Panc1 (cell line): ENCODE measurements around the gene FLOT2. TPM values are rescaled to one million over a fixed set of nuclear protein-coding genes. Genes with fewer than 3 reads are reported as not detected.
"Not testable (repeated sequence)": the region's sequence is repeated elsewhere in the genome, so short reads cannot be mapped to it uniquely, and the experiment has no call there.

Experiments
- ATAC-seq: fragments of 200-7000 bp; cut with Tn5 transposase; 2 replicates; pipeline ENCODE4 v1.9.1; 2020; ENCODE audit warnings: mild to moderate bottlenecking, moderate library complexity
- BruUV-seq: library from RNA; stranded (reverse); fragments of 400-500 nt; replicated peaks from 2 replicates; lab custom pipeline; 2021; lab: Mats Ljungman, UMichigan
- CTCF ChIA-PET: fragments of 300-600 bp; sonication (Branson Sonifier 250); formaldehyde crosslinking; loops from one replicate; lab custom pipeline; 2022; ENCODE audit warnings: antibody characterized with exemption; lab: Charles Lee
- POLR2A ChIA-PET: fragments of 300-600 bp; sonication (Branson Sonifier 250); formaldehyde crosslinking; loops from one replicate; lab custom pipeline; 2022; ENCODE audit warnings: antibody characterized with exemption; lab: Charles Lee
- DNase-seq: peaks from one replicate; pipeline ENCODE4 v3.0.0-alpha.2; 2010; ENCODE audit warnings: low read depth, low spot score
- H3K27ac ChIP-seq: 2 replicates; pipeline ENCODE4 v1.5.1; 2011; ENCODE audit warnings: mild to moderate bottlenecking, low read length, inconsistent platforms
- H3K27me3 ChIP-seq: fragments of 200-500 bp; sonication (Bioruptor generic); 2 replicates; pipeline ENCODE4 v1.6.0; 2014; ENCODE audit warnings: low read length, inconsistent platforms; ENCODE audit not compliant: control insufficient read depth, insufficient read depth
- H3K36me3 ChIP-seq: fragments of 200-500 bp; sonication (Bioruptor generic); 2 replicates; pipeline ENCODE4 v1.5.1; 2014; ENCODE audit warnings: inconsistent platforms, mild to moderate bottlenecking, low read length, moderate library complexity; ENCODE audit not compliant: control insufficient read depth, insufficient read depth
- H3K4me1 ChIP-seq: 2 replicates; pipeline ENCODE4 v1.5.1; 2011; ENCODE audit warnings: inconsistent platforms, mild to moderate bottlenecking, low read length, moderate library complexity; ENCODE audit not compliant: control insufficient read depth, insufficient read depth
- H3K4me3 ChIP-seq, 2 experiments: 2 replicates each; pipeline ENCODE4 v1.5.1; 2011 to 2012; ENCODE audit warnings: low read depth in 2 of 2, low read length in 2 of 2, mild to moderate bottlenecking in 2 of 2, inconsistent platforms in 1 of 2, moderate library complexity in 1 of 2
- H3K9me3 ChIP-seq: fragments of 200-500 bp; sonication (Bioruptor generic); 2 replicates; pipeline ENCODE4 v1.5.1; 2014; ENCODE audit warnings: low read depth, mild to moderate bottlenecking, inconsistent platforms, low read length, moderate library complexity; ENCODE audit not compliant: control insufficient read depth, insufficient read depth
- POLR2AphosphoS5 ChIP-seq: IDR thresholded peaks from 2 replicates; pipeline ENCODE4 v1.6.1; 2012; ENCODE audit warnings: mild to moderate bottlenecking, low read depth, low read length, moderate library complexity
- SIN3A ChIP-seq: IDR thresholded peaks from 2 replicates; pipeline ENCODE4 v1.6.1; 2012; ENCODE audit warnings: low read depth, mild to moderate bottlenecking, low read length, moderate library complexity, borderline replicate concordance; ENCODE audit not compliant: insufficient read depth
- TCF7L2 ChIP-seq: IDR thresholded peaks from 2 replicates; pipeline ENCODE4 v1.6.1; 2011; ENCODE audit warnings: mild to moderate bottlenecking, low read depth, low read length, inconsistent platforms
- in situ Hi-C: cut with HindIII; loops from 2 replicates; pipeline ENCODE4 v1.10.0; 2016; ENCODE audit warnings: low sequenced_read_pairs, low pct_unique_long_range_greater_than_20kb
- intact Hi-C: fragments of 100-400 bp; cut with micrococcal nuclease; formaldehyde crosslinking; loops from one replicate; pipeline ENCODE4 v1.10.0; 2022; ENCODE audit not compliant: unreplicated experiment
- total RNA-seq: library from RNA; stranded (reverse); gene quantifications from one replicate; pipeline ENCODE4 v1.2.1, GENCODE V29; 2021; ENCODE audit not compliant: unreplicated experiment
- TF ChIP-seq, protein P1 (sequence below): fragments of 450-650 bp; IDR thresholded peaks from 2 replicates; pipeline ENCODE4 v1.5.1; 2017; ENCODE audit warnings: mild to moderate bottlenecking
- TF ChIP-seq, protein P2 (sequence below), 2 experiments: IDR thresholded peaks; 2 replicates each; pipeline ENCODE4 v1.6.1; 2011 to 2012; ENCODE audit warnings: low read depth in 2 of 2, control low read depth in 1 of 2, low read length in 1 of 2, mild to moderate bottlenecking in 1 of 2, moderate library complexity in 1 of 2; ENCODE audit not compliant: insufficient read depth in 1 of 2

Gene FLOT2
- total RNA-seq, 1 experiment from 2014 or later, result 110 TPM

DNA sequence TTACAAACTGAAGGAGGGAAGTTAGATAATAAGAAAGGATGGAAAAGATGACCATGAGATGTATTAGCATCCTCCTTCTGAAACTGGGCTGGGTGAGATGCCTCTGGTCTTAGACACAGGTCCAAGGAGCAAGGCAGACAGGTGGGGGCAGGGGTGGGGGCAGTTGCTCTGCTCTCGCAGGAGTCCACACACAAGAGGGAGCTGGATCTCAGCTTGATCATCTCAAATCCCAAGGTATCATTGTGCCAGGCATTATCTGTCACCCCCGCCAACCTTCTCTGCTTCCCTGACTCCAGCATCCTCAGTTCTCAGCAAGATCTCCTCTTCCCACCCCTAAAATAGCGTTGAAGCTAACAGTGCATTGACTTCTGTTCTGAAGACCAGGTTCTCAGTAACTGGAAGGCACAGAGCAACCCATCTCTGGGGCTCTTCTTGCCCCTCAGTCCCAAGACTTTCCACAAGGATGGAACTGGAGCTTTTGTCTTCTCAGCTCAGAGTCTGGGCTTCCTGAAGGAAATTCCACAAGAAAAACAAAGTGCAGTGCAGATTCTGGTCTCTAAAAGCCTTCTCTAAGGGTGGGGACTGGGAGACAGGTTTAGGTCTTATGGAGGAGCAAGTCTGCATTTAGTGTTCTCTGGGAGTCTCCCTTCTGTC lies 1.6 kb downstream of the FLOT2 start:
- no TSS peak for BruUV-seq
- no peaks in the 10 kb centered on the region for H3K9me3 ChIP-seq
- ChIA-PET POLR2A (no interaction called here), CTCF (no interaction called here)
- H3K27me3 ChIP-seq, result no peaks in the 10 kb centered on the region
- H3K36me3 ChIP-seq, result no peaks in the 10 kb centered on the region; the same call in 1 of the 2 replicates
- in situ Hi-C loops, result no loop called here
- H3K27ac ChIP-seq, result peak overlapping the region; percentile 80
- no peak for DNase-seq
- intact Hi-C loops, result no loop called here
- TF ChIP-seq TCF7L2, result no peak
- no peak for TF ChIP-seq SIN3A
- TF ChIP-seq, protein P1, sequence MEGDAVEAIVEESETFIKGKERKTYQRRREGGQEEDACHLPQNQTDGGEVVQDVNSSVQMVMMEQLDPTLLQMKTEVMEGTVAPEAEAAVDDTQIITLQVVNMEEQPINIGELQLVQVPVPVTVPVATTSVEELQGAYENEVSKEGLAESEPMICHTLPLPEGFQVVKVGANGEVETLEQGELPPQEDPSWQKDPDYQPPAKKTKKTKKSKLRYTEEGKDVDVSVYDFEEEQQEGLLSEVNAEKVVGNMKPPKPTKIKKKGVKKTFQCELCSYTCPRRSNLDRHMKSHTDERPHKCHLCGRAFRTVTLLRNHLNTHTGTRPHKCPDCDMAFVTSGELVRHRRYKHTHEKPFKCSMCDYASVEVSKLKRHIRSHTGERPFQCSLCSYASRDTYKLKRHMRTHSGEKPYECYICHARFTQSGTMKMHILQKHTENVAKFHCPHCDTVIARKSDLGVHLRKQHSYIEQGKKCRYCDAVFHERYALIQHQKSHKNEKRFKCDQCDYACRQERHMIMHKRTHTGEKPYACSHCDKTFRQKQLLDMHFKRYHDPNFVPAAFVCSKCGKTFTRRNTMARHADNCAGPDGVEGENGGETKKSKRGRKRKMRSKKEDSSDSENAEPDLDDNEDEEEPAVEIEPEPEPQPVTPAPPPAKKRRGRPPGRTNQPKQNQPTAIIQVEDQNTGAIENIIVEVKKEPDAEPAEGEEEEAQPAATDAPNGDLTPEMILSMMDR, result no peak
- TF ChIP-seq, protein P2, sequence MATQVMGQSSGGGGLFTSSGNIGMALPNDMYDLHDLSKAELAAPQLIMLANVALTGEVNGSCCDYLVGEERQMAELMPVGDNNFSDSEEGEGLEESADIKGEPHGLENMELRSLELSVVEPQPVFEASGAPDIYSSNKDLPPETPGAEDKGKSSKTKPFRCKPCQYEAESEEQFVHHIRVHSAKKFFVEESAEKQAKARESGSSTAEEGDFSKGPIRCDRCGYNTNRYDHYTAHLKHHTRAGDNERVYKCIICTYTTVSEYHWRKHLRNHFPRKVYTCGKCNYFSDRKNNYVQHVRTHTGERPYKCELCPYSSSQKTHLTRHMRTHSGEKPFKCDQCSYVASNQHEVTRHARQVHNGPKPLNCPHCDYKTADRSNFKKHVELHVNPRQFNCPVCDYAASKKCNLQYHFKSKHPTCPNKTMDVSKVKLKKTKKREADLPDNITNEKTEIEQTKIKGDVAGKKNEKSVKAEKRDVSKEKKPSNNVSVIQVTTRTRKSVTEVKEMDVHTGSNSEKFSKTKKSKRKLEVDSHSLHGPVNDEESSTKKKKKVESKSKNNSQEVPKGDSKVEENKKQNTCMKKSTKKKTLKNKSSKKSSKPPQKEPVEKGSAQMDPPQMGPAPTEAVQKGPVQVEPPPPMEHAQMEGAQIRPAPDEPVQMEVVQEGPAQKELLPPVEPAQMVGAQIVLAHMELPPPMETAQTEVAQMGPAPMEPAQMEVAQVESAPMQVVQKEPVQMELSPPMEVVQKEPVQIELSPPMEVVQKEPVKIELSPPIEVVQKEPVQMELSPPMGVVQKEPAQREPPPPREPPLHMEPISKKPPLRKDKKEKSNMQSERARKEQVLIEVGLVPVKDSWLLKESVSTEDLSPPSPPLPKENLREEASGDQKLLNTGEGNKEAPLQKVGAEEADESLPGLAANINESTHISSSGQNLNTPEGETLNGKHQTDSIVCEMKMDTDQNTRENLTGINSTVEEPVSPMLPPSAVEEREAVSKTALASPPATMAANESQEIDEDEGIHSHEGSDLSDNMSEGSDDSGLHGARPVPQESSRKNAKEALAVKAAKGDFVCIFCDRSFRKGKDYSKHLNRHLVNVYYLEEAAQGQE (IDR thresholded peaks at IDR 0.05; ENCODE audit: insufficient read depth in 1 of 2, low read depth in 2 of 2, low read length in 1 of 2), result no peak
- no peak for TF ChIP-seq POLR2AphosphoS5
- peaks cover 15% of the 10 kb centered on the region for H3K4me1 ChIP-seq
- H3K4me3 ChIP-seq, result peak overlapping the region; percentile 77 to 89
- no peak for ATAC-seq

DNA sequence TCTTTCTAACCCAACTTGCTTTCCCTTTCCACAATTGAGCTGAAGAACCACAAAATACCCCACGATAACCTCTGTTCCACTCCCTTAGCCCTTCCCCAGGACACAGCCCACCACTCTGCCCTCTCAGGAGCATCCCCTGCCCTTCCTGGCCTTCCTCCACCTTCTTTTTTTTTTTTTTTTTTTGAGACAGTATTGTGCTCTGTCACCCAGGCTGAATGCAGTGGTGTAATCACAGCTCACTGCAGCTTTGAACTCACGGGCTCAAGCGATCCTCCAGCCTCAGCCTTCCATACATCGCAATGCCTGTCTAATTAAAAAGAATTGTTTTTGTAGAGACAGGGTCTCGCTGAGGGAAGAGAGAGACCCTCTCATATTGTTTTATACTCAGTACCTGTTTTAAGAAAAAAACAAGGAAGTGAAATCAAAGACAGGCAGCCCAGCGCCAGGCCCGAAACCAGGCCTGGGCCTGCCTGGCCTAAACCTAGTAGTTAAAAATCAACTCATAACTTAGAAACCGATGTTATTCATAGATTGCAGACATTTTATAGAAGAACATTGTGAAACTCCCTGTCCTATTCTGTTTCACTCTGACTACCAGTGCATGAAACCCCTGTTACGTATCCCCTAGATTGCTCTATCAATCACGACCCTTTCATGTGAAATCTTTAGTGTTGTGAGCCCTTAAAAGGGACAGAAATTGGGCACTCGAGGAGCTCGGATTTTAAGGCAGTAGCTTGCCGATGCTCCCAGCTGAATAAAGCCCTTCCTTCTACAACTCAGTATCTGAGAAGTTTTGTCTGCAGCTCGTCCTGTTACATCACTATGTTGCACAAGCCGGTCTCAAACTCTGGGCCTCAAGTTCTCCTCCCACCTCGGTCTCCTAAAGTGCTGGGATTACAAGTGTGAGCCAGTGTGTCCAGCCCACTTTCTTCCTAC lies 4.0 kb downstream of the FLOT2 start:
- BruUV-seq, H3K4me3 ChIP-seq, H3K27me3 ChIP-seq, ATAC-seq, in situ Hi-C loops, H3K9me3 ChIP-seq, intact Hi-C loops, DNase-seq, POLR2A ChIA-PET, H3K36me3 ChIP-seq, H3K27ac ChIP-seq: not testable (repeated sequence)
- CTCF ChIA-PET, result interaction anchor here (0.7 to 1.3 kb wide), 3 partner anchors 13 to 144 kb away, joined by 4 to 7 read pairs (median 5); no protein-coding TSS in a partner anchor
- peaks cover 15% of the 10 kb centered on the region for H3K4me1 ChIP-seq
